Measurements from ENCODE around the gene TP63. TPM values are rescaled to one million over a fixed set of nuclear protein-coding genes. Genes with fewer than 3 reads are reported as not detected.
A peak's percentile ranks its signal among the peaks of the same experiment; 100 is the strongest.

The TP63 gene
- total and polyA plus RNA-seq, 2 donors (not counting 3 experiments of a cell fraction or from before 2014, with no cell fraction given): not detected

- no TSS peak for BruUV-seq (replicated peaks)
- ChIA-PET CTCF (interaction anchor here (1.1 to 2.8 kb wide), 4 partner anchors 11 to 123 kb away, joined by 4 to 19 read pairs (median 4); no protein-coding TSS in a partner anchor), POLR2A (no interaction called here)
- no peaks in the 10 kb centered on the region for H3K79me2 ChIP-seq (ENCODE audit: control insufficient read depth, insufficient read depth, low read length)
- FAIRE-seq (peak; percentile 65), DNase-seq (ENCODE audit: low read depth, low spot score) (peak; percentile 78)
- H2AFZ ChIP-seq (ENCODE audit: low read depth, low read length): peak overlapping the region; percentile 26
- H3K27me3 ChIP-seq (ENCODE audit: control insufficient read depth in 2 of 2, insufficient read depth in 2 of 2, low read length in 2 of 2): no peaks in the 10 kb centered on the region
- no peak overlapping the region for H3K4me3 ChIP-seq (replicated peaks in 1 of 3; ENCODE audit: insufficient read depth in 1 of 3, low read depth in 1 of 3, low read length in 3 of 3)
- H3K9ac ChIP-seq (replicated peaks; ENCODE audit: extremely low read depth, insufficient read depth, low read length): no peak overlapping the region
- H3K9me1 ChIP-seq (replicated peaks; ENCODE audit: control insufficient read depth, extremely low read depth, insufficient read depth, low read length): no peaks in the 10 kb centered on the region
- TF ChIP-seq JUN (IDR thresholded peaks at IDR 0.05; ENCODE audit: borderline replicate concordance, insufficient read depth, insufficient read length, low read depth): no peak
- peak; percentile 83 for TF ChIP-seq FOS (IDR thresholded peaks at IDR 0.05; ENCODE audit: borderline replicate concordance, insufficient read depth, low read length)
- no peak overlapping the region for H3K4me2 ChIP-seq (ENCODE audit: insufficient read depth, low read length)
- no peaks in the 10 kb centered on the region for H4K20me1 ChIP-seq (replicated peaks; ENCODE audit: control insufficient read depth, extremely low read depth, insufficient read depth, low read length)
- no peaks in the 10 kb centered on the region for H3K36me3 ChIP-seq (ENCODE audit: control insufficient read depth in 2 of 2, extremely low read depth in 1 of 2, insufficient read depth in 2 of 2, low read length in 2 of 2)
- H3K4me1 ChIP-seq (ENCODE audit: control insufficient read depth, extremely low read depth, insufficient read depth, low read length): no peaks in the 10 kb centered on the region
- dilution Hi-C loops (cut with MboI; ENCODE audit: extremely low pct_ligation_motif_present, low sequenced_read_pairs) (no loop called here), intact Hi-C loops (cut with micrococcal nuclease) (no loop called here)
- H3K9me3 ChIP-seq (replicated peaks; ENCODE audit: control insufficient read depth, insufficient read depth, low read length): no peaks in the 10 kb centered on the region
- no peak overlapping the region for H3K27ac ChIP-seq (ENCODE audit: insufficient read depth, low read depth, low read length)
Observed at GRCh38 chr3:189824629-189825312, 193.6 kb downstream of the TP63 start.

GRCh38 chr3:189826566-189826965 lies 195.4 kb downstream of the TP63 start:
- no peak for TF ChIP-seq POLR2A (IDR thresholded peaks at IDR 0.05; ENCODE audit: low read depth, low read length)
- no peak for TF ChIP-seq JUN (IDR thresholded peaks at IDR 0.05; ENCODE audit: borderline replicate concordance, insufficient read depth, insufficient read length, low read depth)
- no peak for TF ChIP-seq GATA2 (IDR thresholded peaks at IDR 0.05; ENCODE audit: insufficient read depth, insufficient read length, low read depth, low read length)
- TF ChIP-seq MYC (IDR thresholded peaks at IDR 0.05; ENCODE audit: low read depth, low read length): no peak
- no peak for TF ChIP-seq FOS (IDR thresholded peaks at IDR 0.05; ENCODE audit: borderline replicate concordance, insufficient read depth, low read length)
- TF ChIP-seq CTCF (IDR thresholded peaks at IDR 0.05; ENCODE audit: extremely low read depth in 1 of 2, insufficient read depth in 1 of 2, low read depth in 1 of 2, low read length in 2 of 2): no peak
- no peak for TF ChIP-seq EZH2 (IDR thresholded peaks at IDR 0.05; ENCODE audit: borderline replicate concordance, low read depth, low read length, severe bottlenecking)
- no peak for TF ChIP-seq MAX (IDR thresholded peaks at IDR 0.05; ENCODE audit: insufficient read depth, insufficient read length)
- TF ChIP-seq POLR2AphosphoS5 (IDR thresholded peaks at IDR 0.05; ENCODE audit: insufficient read depth, low read depth, low read length): no peak
- H3K36me3 ChIP-seq (ENCODE audit: control insufficient read depth in 2 of 2, extremely low read depth in 1 of 2, insufficient read depth in 2 of 2, low read length in 2 of 2): no peaks in the 10 kb centered on the region
- intact Hi-C loops (cut with micrococcal nuclease): no loop called here
- BruUV-seq (replicated peaks): no TSS peak
- ChIA-PET POLR2A (no interaction called here), CTCF (interaction anchor here (0.7 to 2.8 kb wide), 3 partner anchors 13 to 122 kb away, joined by 3 to 19 read pairs (median 4); no protein-coding TSS in a partner anchor)
- no peaks in the 10 kb centered on the region for H3K4me1 ChIP-seq (ENCODE audit: control insufficient read depth, extremely low read depth, insufficient read depth, low read length)
- H3K4me3 ChIP-seq (replicated peaks in 1 of 3; ENCODE audit: insufficient read depth in 1 of 3, low read depth in 1 of 3, low read length in 3 of 3): no peak overlapping the region
- no peak overlapping the region for H2AFZ ChIP-seq (ENCODE audit: low read depth, low read length)
- dilution Hi-C loops (cut with MboI; ENCODE audit: extremely low pct_ligation_motif_present, low sequenced_read_pairs): no loop called here
- H3K9ac ChIP-seq (replicated peaks; ENCODE audit: extremely low read depth, insufficient read depth, low read length): no peak overlapping the region
- H3K4me2 ChIP-seq (ENCODE audit: insufficient read depth, low read length): no peak overlapping the region
- no peaks in the 10 kb centered on the region for H4K20me1 ChIP-seq (replicated peaks; ENCODE audit: control insufficient read depth, extremely low read depth, insufficient read depth, low read length)
- H3K79me2 ChIP-seq (ENCODE audit: control insufficient read depth, insufficient read depth, low read length): no peaks in the 10 kb centered on the region
- no peak overlapping the region for H3K27ac ChIP-seq (ENCODE audit: insufficient read depth, low read depth, low read length)
- H3K27me3 ChIP-seq (ENCODE audit: control insufficient read depth in 2 of 2, insufficient read depth in 2 of 2, low read length in 2 of 2): no peaks in the 10 kb centered on the region
- DNase-seq (ENCODE audit: low read depth, low spot score) (no peak), FAIRE-seq (no peak)
- H3K9me3 ChIP-seq (replicated peaks; ENCODE audit: control insufficient read depth, insufficient read depth, low read length): no peaks in the 10 kb centered on the region
- no peaks in the 10 kb centered on the region for H3K9me1 ChIP-seq (replicated peaks; ENCODE audit: control insufficient read depth, extremely low read depth, insufficient read depth, low read length)

Data from endothelial cell of umbilical vein (primary cell).